Glutamatergic neuron (in vitro differentiated cells): Measurements from ENCODE around the gene FAM221B. TPM values are rescaled to one million over a fixed set of nuclear protein-coding genes. Genes with fewer than 3 reads are reported as not detected.

ENCODE experiments used
- DNase-seq: peaks from one replicate; pipeline ENCODE4 v3.0.0; 2022
- H3K27ac Mint-ChIP-seq: one replicate; pipeline ENCODE4 v1.8.0; 2020; ENCODE audit warnings: mild to moderate bottlenecking, mixed read lengths, inconsistent platforms; ENCODE audit not compliant: unreplicated experiment
- H3K27me3 Mint-ChIP-seq: one replicate; pipeline ENCODE4 v1.8.0; 2020; ENCODE audit warnings: mild to moderate bottlenecking, moderate library complexity, mixed read lengths, inconsistent platforms; ENCODE audit not compliant: unreplicated experiment
- H3K36me3 Mint-ChIP-seq: one replicate; pipeline ENCODE4 v1.8.0; 2020; ENCODE audit warnings: mild to moderate bottlenecking, mixed read lengths, inconsistent platforms; ENCODE audit not compliant: unreplicated experiment
- H3K4me1 Mint-ChIP-seq: one replicate; pipeline ENCODE4 v1.8.0; 2020; ENCODE audit warnings: mild to moderate bottlenecking, low read depth, mixed read lengths, inconsistent platforms; ENCODE audit not compliant: unreplicated experiment
- H3K4me3 Mint-ChIP-seq: one replicate; pipeline ENCODE4 v1.8.0; 2020; ENCODE audit warnings: mild to moderate bottlenecking, mixed read lengths, inconsistent platforms; ENCODE audit not compliant: unreplicated experiment
- H3K9me3 Mint-ChIP-seq: one replicate; pipeline ENCODE4 v1.8.0; 2020; ENCODE audit warnings: mild to moderate bottlenecking, moderate library complexity, mixed read lengths, inconsistent platforms; ENCODE audit not compliant: unreplicated experiment
- CTCF ChIP-seq: fragments of 200-600 bp; sonication (generic); IDR thresholded peaks from one replicate; pipeline ENCODE4 v1.5.0; 2021; ENCODE audit not compliant: partially characterized antibody, unreplicated experiment
- total RNA-seq: library from RNA; stranded (reverse); fragmentation: NEBNext Ultra II Directional; extraction: Animal tissue kit (Norgen Biotek cat#: 25700); gene quantifications from one replicate; pipeline ENCODE4 v1.2.1, GENCODE V29; 2021; ENCODE audit not compliant: unreplicated experiment

Gene FAM221B
- total RNA-seq, 1 donor from 2014 or later: not detected

- peaks cover 8% of the 10 kb centered on the region for H3K27me3 Mint-ChIP-seq
- H3K27ac Mint-ChIP-seq: no peak overlapping the region
- no peak overlapping the region for H3K4me3 Mint-ChIP-seq
- peaks cover 17% of the 10 kb centered on the region for H3K4me1 Mint-ChIP-seq
- peaks cover 15% of the 10 kb centered on the region for H3K9me3 Mint-ChIP-seq
- TF ChIP-seq CTCF: no peak
- peaks cover 3% of the 10 kb centered on the region for H3K36me3 Mint-ChIP-seq
- no peak for DNase-seq
Measured at GRCh38 chr9:35856882-35857281, 28.4 kb upstream of the FAM221B start.

GRCh38 chr9:35856206-35856605 lies 27.7 kb upstream of the FAM221B start:
- Mint-ChIP-seq H3K4me1 (peaks cover 17% of the 10 kb centered on the region), H3K27me3 (peaks cover 8% of the 10 kb centered on the region), H3K36me3 (peaks cover 3% of the 10 kb centered on the region), H3K27ac (no peak overlapping the region), H3K9me3 (peaks cover 15% of the 10 kb centered on the region), H3K4me3 (no peak overlapping the region)
- no peak for TF ChIP-seq CTCF
- no peak for DNase-seq

- Mint-ChIP-seq H3K4me1 (peaks cover 9% of the 10 kb centered on the region), H3K36me3 (peaks cover 3% of the 10 kb centered on the region), H3K9me3 (peaks cover 10% of the 10 kb centered on the region), H3K27ac (no peak overlapping the region), H3K4me3 (no peak overlapping the region), H3K27me3 (peaks cover 8% of the 10 kb centered on the region)
- no peak for DNase-seq
- no peak for TF ChIP-seq CTCF
Measured at GRCh38 chr9:35854091-35854762, 25.7 kb upstream of the FAM221B start.

GRCh38 chr9:35852876-35853865 lies 24.6 kb upstream of the FAM221B start:
- Mint-ChIP-seq H3K4me3 (no peak overlapping the region), H3K36me3 (peaks cover 3% of the 10 kb centered on the region), H3K9me3 (peaks cover 8% of the 10 kb centered on the region), H3K4me1 (peaks cover 9% of the 10 kb centered on the region), H3K27ac (no peak overlapping the region), H3K27me3 (peaks cover 8% of the 10 kb centered on the region)
- DNase-seq: no peak
- no peak for TF ChIP-seq CTCF
